Vagina (tissue), 2 donors: Measurements from ENCODE around the gene MYL6.

Experiments
- POLR2AphosphoS5 ChIP-seq, 2 donors: sonication (generic); formaldehyde crosslinking; IDR thresholded peaks; one replicate each; pipeline ENCODE4 v1.9.0; 2017; ENCODE audit warnings: antibody characterized with exemption in 2 of 2, mild to moderate bottlenecking in 2 of 2, low read depth in 1 of 2; ENCODE audit not compliant: insufficient read depth in 1 of 2
- TF ChIP-seq, protein P1 (sequence below), 3 experiments: fragments of 450-650 bp in 2 of 3; fragments of 200-600 bp in 1 of 3; sonication (generic) in 1 of 3; IDR thresholded peaks; one replicate each; pipeline ENCODE4 v1.5.1; 2017 to 2019; ENCODE audit warnings: antibody characterized with exemption in 3 of 3, mild to moderate bottlenecking in 2 of 3, moderate library complexity in 2 of 3

DNA sequence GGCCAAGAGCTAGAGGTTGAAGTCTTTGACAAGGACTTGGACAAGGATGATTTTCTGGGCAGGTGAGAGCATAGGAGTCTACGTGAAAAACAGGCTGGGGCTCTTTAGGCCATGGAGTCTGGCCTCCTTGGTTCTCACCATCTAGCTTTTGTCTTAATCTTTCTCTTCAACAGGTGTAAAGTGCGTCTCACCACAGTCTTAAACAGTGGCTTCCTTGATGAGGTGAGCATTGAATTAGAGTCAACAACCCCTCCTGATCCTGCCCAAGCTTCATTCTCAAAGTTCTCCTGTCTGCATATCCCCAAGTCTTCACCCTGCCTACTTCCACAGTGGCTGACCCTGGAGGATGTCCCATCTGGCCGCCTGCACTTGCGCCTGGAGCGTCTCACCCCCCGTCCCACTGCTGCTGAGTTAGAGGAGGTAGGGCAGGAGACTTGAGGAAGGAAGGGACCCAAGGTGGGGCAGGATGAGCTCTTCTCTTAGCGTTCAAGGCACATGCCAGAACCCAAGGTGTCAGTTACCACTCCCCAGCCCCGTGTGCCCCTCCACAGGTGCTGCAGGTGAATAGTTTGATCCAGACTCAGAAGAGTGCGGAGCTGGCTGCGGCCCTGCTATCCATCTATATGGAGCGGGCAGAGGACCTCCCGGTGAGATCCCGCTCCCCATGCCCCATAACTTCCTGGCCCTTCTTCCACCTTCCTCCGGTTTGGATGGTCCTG lies 20.1 kb upstream of the MYL6 start:
- TF ChIP-seq, protein P1, sequence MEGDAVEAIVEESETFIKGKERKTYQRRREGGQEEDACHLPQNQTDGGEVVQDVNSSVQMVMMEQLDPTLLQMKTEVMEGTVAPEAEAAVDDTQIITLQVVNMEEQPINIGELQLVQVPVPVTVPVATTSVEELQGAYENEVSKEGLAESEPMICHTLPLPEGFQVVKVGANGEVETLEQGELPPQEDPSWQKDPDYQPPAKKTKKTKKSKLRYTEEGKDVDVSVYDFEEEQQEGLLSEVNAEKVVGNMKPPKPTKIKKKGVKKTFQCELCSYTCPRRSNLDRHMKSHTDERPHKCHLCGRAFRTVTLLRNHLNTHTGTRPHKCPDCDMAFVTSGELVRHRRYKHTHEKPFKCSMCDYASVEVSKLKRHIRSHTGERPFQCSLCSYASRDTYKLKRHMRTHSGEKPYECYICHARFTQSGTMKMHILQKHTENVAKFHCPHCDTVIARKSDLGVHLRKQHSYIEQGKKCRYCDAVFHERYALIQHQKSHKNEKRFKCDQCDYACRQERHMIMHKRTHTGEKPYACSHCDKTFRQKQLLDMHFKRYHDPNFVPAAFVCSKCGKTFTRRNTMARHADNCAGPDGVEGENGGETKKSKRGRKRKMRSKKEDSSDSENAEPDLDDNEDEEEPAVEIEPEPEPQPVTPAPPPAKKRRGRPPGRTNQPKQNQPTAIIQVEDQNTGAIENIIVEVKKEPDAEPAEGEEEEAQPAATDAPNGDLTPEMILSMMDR (IDR thresholded peaks at IDR 0.05) = no peak
- TF ChIP-seq POLR2AphosphoS5 (IDR thresholded peaks at IDR 0.05; ENCODE audit: insufficient read depth in 1 of 2, low read depth in 1 of 2) = no peak
